NOMO-1 (cell line): ENCODE data around the gene FAM151B.
A peak's percentile ranks its signal among the peaks of the same experiment; 100 is the strongest.

Experiments
- DNase-seq, 2 experiments: peaks; one replicate each; lab custom pipeline; 2025; ENCODE audit not compliant: unreplicated experiment in 2 of 2; lab: John Stamatoyannopoulos, UW

The FAM151B gene

GRCh38 chr5:80502800-80503199, 14.9 kb downstream of the FAM151B start:
- DNase-seq, result peak; percentile 61 to 88

DNA sequence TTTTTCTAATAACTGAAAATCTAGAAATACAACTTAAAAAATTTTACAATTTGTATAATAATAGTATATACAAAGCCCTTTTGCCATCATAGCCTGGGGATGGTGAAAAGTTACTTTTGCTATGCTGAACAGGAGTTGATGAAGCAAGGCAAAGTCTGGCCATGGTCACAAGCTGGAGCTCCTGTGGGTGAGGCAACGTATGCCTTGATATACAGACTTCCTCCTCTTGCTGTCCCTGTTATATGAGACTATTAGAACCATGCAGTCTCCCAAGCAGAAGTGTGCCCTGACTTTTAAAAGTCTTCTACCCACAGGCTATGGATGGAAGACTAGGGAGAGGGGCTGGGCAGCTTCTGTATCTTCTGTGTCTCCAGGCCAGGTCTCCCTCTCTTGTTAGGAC, 15.7 kb downstream of the FAM151B start:
- peak; percentile 68 to 93 for DNase-seq

GRCh38 chr5:80504833-80505232, 16.9 kb downstream of the FAM151B start:
- no peak for DNase-seq

- no peak for DNase-seq
Measured at GRCh38 chr5:80507663-80508062, 19.8 kb downstream of the FAM151B start.

DNA sequence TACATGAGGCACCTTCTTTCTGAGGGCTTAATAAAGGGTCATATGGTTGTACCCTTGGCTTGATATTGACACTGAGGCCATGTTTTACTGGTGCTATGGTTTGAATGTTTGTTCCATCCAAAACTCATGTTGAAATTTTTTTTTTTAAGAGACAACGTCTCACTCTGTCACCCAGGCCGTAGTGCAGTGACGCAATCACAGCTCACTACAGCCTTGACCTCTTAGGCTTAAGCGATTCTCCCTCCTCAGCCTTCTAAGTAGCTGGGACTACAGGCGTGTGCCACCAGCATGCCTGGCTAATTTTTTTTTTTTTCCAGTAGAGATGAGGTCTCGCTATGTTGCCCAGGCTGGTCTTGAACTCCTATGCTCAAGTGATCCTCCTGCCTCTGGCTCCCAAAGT, 20.9 kb downstream of the FAM151B start:
- DNase-seq, result peak in 1 of 2 experiments; percentile 13

DNA sequence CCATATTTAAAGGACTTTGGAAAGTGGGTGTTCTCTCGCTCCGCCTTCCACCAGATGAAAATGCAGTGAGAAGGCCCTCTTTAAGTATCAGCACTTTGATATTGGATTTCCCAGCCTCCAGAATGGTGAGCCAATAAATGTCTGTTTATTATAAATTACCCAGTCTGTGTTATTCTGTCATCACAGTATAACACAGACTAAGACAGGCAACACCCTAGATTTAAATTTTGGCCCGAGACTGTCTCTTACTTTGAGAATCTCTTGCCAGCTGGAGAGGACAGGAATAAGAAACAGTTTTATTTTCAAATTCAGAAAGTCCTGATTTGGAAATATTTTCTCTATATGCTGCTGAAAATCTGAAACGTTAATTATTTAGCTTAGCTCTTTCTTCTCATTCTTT, 21.5 kb downstream of the FAM151B start:
- no peak for DNase-seq

- no peak for DNase-seq
Measured at GRCh38 chr5:80516826-80517225, 28.9 kb downstream of the FAM151B start.

- DNase-seq, result no peak
Measured at GRCh38 chr5:80540691-80541090, 52.8 kb downstream of the FAM151B start.

DNA sequence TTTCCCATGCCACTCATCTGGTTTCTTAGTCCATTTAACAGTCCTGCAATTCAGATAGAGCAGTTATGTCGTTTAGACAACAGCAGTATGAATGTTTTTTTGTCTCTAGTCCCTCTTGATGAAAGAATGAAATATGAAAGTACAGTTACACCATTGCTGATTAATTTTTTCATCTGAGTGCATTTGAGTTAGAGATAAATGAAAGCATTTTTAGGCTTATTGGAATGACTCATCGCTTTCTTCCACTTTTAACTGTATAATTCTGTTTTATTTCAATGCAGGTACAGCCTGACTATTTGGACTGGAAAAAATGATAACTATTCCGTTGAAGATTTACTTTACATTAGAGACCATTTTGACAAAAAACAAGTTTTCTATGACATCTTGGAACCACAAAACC, 53.5 kb downstream of the FAM151B start:
- DNase-seq, result no peak

DNA sequence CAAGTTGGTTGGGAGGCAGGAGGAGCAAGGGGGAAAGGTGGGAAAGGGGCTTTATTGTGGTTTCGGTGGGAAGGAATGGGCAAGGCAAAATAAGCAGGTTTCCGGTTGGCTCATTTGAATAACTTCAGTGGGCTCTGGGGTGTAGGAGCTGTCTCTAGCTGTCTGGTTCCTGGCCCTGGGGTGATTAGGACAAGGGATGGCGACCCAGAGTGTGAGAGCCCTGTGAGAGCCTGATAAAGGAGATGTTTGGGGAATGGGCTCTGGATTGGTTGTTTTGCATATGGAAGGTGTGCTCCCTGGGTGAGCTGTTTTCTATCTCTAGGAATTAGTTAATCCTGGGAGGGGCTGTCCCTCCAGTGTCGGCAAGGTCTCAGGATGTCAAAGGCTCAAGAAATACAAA, 66.7 kb downstream of the FAM151B start:
- no peak for DNase-seq

GRCh38 chr5:80555099-80555498, 67.2 kb downstream of the FAM151B start:
- no peak for DNase-seq

DNA sequence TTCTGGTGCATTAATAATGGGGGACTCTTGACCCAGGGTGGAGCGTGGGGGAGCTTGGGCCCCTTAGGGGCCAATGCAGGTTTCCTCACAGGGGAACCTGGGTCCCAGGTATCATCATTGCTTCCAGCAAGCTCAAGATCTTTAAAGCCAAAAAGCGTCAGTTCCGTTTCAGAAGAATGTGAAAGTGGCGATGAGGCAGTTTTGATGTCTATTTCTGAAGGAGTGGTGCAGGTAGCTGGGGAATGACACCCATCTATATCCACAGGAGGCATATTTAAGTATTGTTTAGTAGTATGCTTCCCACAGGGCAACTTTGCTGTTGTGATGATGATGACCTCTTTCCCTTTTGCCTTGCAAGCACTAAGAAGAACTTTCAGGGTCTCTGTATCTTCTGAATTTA, 71.3 kb downstream of the FAM151B start:
- no peak for DNase-seq

- no peak for DNase-seq
Measured at GRCh38 chr5:80565330-80565729, 77.4 kb downstream of the FAM151B start.

DNA sequence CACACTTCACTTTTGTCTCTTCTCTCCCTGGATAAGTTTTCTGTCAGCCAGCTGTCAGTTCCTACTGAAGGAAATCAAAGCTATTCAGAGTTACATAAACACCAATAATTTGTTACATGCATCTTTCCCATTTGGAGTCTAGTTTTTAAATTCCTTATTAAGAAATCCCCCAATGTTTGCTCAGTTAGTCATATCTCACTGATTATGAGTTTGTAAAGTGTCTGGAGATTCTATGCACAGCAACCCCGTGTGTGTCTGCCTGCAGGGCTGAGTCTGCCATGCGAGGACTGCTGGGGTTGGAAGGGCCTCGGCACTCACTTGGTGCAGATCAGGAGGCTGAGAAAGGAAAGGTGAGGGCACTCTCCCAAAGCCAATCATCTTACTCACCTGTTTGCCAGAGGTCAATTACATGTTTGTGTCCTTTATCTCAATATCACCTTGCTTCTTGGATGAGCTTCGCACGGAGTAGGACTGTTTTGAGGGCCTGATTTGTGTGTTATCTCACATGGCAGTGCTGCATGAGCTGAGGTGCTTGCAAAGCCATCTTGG, 78.9 kb downstream of the FAM151B start:
- DNase-seq, result no peak

GRCh38 chr5:80568251-80568650, 80.4 kb downstream of the FAM151B start:
- DNase-seq, result no peak

- peak; percentile 8 to 29 for DNase-seq
Measured at GRCh38 chr5:80569086-80569960, 81.4 kb downstream of the FAM151B start.

DNA sequence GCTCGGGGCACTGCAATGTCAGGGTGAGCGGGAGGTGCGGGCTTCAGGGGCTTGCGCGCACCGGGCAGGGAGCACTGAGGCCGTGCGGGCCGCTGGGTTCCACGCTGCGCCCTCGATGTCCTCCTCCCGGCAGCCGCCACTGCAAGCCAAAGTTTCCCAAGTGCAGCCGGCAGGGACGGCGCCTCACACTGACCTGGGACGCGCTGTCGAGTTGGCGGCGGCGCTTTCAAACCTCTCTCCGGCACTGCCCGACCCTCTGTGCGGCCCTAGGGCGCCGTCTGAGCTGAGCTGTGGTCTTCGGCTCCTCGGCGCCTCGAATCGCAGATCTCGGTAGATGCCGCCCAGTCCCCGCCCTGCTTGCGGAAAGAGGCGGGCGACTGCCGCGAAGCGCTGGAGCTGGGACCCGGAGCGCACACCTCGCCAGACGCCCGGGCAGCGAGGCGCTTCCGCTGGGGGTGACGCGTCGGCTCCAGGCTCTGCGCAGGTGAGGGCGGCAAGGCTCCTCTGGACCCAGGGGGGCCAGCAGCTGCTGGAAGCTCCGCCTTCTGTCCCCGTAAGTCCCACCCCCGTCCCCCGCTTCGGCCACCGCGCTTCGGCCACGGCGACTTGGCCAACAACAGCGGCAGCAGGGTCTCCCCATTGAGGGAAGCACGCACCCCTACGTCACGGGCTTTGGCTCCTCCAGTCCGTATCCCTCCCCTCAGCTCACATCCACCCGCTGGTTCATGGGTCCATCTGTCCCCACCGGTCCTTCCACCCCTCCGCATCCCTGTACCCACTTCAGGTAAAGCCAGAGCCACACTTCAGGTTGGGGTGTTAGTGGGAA, 82.3 kb downstream of the FAM151B start, which contains the start of gene ANKRD34B:
Gene ANKRD34B, minus strand, starts transcription at position 320 of the 826 bp plus-strand sequence. CDS start 10,261 bp downstream, outside the sequence.
- peak; percentile 45 to 56 for DNase-seq

- DNase-seq, result no peak
Measured at GRCh38 chr5:80573062-80573461, 85.2 kb downstream of the FAM151B start.

DNA sequence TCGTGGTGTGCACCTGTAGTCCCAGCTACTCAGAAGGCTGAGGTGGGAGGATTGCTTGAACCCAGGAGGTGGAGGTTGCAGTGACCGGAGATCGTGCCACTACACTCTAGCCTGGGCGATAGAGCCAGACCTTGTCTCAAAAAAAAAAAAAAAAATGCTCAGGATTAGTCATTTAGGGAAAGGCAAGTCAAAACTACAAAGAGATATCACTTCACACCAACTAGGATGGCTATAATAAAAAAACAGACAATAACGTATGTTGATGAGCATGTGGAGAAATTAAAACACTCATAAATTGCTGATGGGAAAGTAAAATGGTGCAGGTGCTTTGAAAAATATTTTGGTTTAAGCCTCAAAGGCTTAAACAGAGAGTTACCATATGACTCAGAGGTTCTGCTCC, 88.5 kb downstream of the FAM151B start:
- no peak for DNase-seq

DNA sequence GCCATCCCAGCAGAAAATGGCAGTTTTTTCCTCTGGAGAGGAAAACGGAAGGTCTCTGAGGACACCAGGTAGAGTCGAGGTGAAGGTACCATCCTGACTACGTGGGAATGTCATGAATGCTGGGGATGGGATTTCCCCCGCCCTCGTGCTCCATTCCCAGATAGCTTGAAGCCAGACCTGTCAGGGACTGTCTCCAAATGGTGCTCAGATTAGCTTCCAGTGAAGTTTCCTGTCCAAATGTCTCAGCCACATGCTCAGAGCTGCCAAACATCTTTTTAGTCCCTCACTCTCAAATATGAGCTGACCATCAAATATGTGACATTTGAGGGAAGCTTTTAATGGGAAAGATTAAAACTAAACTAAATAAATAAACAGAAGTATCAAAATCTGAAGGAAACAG, 89.8 kb downstream of the FAM151B start:
- no peak for DNase-seq

GRCh38 chr5:80579050-80579449, 91.2 kb downstream of the FAM151B start:
- DNase-seq, result no peak
